B cell (primary cell): ENCODE results near the gene DLG2. TPM values are rescaled to one million over a fixed set of nuclear protein-coding genes. Genes with fewer than 3 reads are reported as not detected.

Experiments used
- ATAC-seq: fragments of 200-7000 bp; cut with Tn5 transposase; one replicate; pipeline ENCODE4 v1.10.0; 2021; ENCODE audit warnings: low read depth, mild to moderate bottlenecking, moderate number of reproducible peaks, moderate library complexity
- CTCF ChIA-PET: fragments of 350-600 bp; sonication (Branson Sonifier 250); formaldehyde crosslinking; loops from one replicate; lab custom pipeline; 2021; ENCODE audit warnings: antibody characterized with exemption, inconsistent platforms; lab: Charles Lee
- POLR2A ChIA-PET: fragments of 350-600 bp; sonication (Branson Sonifier 250); formaldehyde crosslinking; loops from one replicate; lab custom pipeline; 2021; ENCODE audit warnings: antibody characterized with exemption; lab: Charles Lee
- DNase-seq: peaks from one replicate; pipeline ENCODE4 v3.0.0; 2013
- H2AFZ ChIP-seq: 2 replicates; pipeline ENCODE4 v1.6.1; 2012; ENCODE audit warnings: mild to moderate bottlenecking, low read depth, low read length; ENCODE audit not compliant: insufficient read depth, poor library complexity, severe bottlenecking
- H3K27ac ChIP-seq, 2 donors: 1 replicate in 1 of 2; 2 replicates in 1 of 2; pipeline ENCODE4 v1.5.1; 2012 to 2013; ENCODE audit warnings: low read length in 2 of 2, mild to moderate bottlenecking in 2 of 2, moderate library complexity in 1 of 2
- H3K27me3 ChIP-seq, 4 experiments: fragments of 200-600 bp in 1 of 4; sonication (generic) in 1 of 4; replicated peaks in 1 of 4; 1 replicate in 2 of 4; 2 replicates in 2 of 4; pipeline versions ENCODE4 v1.6.1 to v1.7.0; 2013 to 2016; ENCODE audit warnings: low read length in 3 of 4, mild to moderate bottlenecking in 2 of 4, mixed read lengths in 1 of 4, moderate library complexity in 1 of 4; ENCODE audit not compliant: insufficient read depth in 4 of 4, control insufficient read depth in 3 of 4; ENCODE audit errors: control extremely low read depth in 1 of 4
- H3K36me3 ChIP-seq, 2 experiments: replicated peaks in 1 of 2; 1 replicate in 1 of 2; 2 replicates in 1 of 2; pipeline versions ENCODE4 v1.6.1 to v1.7.1; 2013; ENCODE audit warnings: low read length in 1 of 2; ENCODE audit not compliant: insufficient read depth in 2 of 2, control insufficient read depth in 1 of 2; ENCODE audit errors: control extremely low read depth in 1 of 2, extremely low read depth in 1 of 2
- H3K4me1 ChIP-seq, 2 donors: fragments of 200-600 bp in 1 of 2; sonication (generic) in 1 of 2; 1 replicate in 1 of 2; 2 replicates in 1 of 2; pipeline versions ENCODE4 v1.5.1 to v1.6.1; 2013 to 2017; ENCODE audit warnings: low read length in 2 of 2; ENCODE audit not compliant: control insufficient read depth in 2 of 2, insufficient read depth in 2 of 2
- H3K4me2 ChIP-seq: replicated peaks from 2 replicates; pipeline ENCODE3; 2012; ENCODE audit warnings: mild to moderate bottlenecking, low read depth, low read length; ENCODE audit not compliant: poor library complexity, severe bottlenecking
- H3K4me3 ChIP-seq, 5 experiments: fragments of 200-600 bp in 1 of 5; sonication (generic) in 1 of 5; 1 replicate in 3 of 5; 2 replicates in 2 of 5; pipeline versions ENCODE4 v1.5.1 to v1.7.0; 2011 to 2016; ENCODE audit warnings: low read length in 4 of 5, mild to moderate bottlenecking in 4 of 5, low read depth in 2 of 5, control low read depth in 1 of 5, moderate library complexity in 1 of 5; ENCODE audit not compliant: insufficient read depth in 1 of 5; ENCODE audit errors: control extremely low read depth in 1 of 5, extremely low read depth in 1 of 5
- H3K79me2 ChIP-seq: fragments of 200-600 bp; sonication (generic); one replicate; pipeline ENCODE4 v1.6.0; 2016; ENCODE audit warnings: low read length; ENCODE audit not compliant: control insufficient read depth, insufficient read depth
- H3K9ac ChIP-seq: fragments of 200-600 bp; sonication (generic); 2 replicates; pipeline ENCODE4 v1.6.1; 2017; ENCODE audit warnings: mild to moderate bottlenecking, low read length, moderate library complexity
- H3K9me3 ChIP-seq, 3 donors: one replicate each; pipeline versions ENCODE4 v1.6.1 to v1.7.1; 2013; ENCODE audit warnings: low read length in 2 of 3; ENCODE audit not compliant: control insufficient read depth in 2 of 3, insufficient read depth in 1 of 3; ENCODE audit errors: control extremely low read depth in 1 of 3
- H4K20me1 ChIP-seq: 2 replicates; pipeline ENCODE4 v1.6.0; 2012; ENCODE audit warnings: mild to moderate bottlenecking, low read length; ENCODE audit not compliant: insufficient read depth, control insufficient read depth, poor library complexity, severe bottlenecking
- H3K27ac Mint-ChIP-seq: one replicate; pipeline ENCODE4 v1.8.0; 2021; ENCODE audit warnings: mixed read lengths
- H3K27me3 Mint-ChIP-seq: one replicate; pipeline ENCODE4 v1.8.0; 2021; ENCODE audit warnings: mixed read lengths
- H3K4me1 Mint-ChIP-seq: one replicate; pipeline ENCODE4 v1.8.0; 2021; ENCODE audit warnings: mixed read lengths
- H3K4me3 Mint-ChIP-seq: one replicate; pipeline ENCODE4 v1.8.0; 2021; ENCODE audit warnings: mixed read lengths
- H3K9me3 Mint-ChIP-seq: one replicate; pipeline ENCODE4 v1.8.0; 2022; ENCODE audit warnings: mixed read lengths; ENCODE audit not compliant: insufficient read depth
- CTCF ChIP-seq: fragments of 200-600 bp; IDR thresholded peaks from one replicate; pipeline ENCODE4 v1.8.0; 2022; ENCODE audit warnings: antibody characterized with exemption, mild to moderate bottlenecking
- EZH2 ChIP-seq: IDR thresholded peaks from 2 replicates; pipeline ENCODE4 v1.6.1; 2012; ENCODE audit warnings: borderline replicate concordance, low read depth, mild to moderate bottlenecking, moderate library complexity, low read length; ENCODE audit not compliant: insufficient read depth, poor library complexity, severe bottlenecking
- WGBS: methylation state at CpG from one replicate; pipeline ENCODE4 v1.1.5; 2013; ENCODE audit warnings: missing lambda C conversion rate; ENCODE audit not compliant: insufficient coverage; 5-methylcytosine and 5-hydroxymethylcytosine counted together
- intact Hi-C: fragments of 100-400 bp; cut with micrococcal nuclease; formaldehyde crosslinking; loops from one replicate; pipeline ENCODE4 v1.10.0; 2022
- polyA plus RNA-seq: library from polyadenylated mRNA; depleted of rRNA; stranded (reverse); fragments of >200 nt; gene quantifications from 2 replicates; pipeline ENCODE4 v1.2.3, GENCODE V29; 2012
- total RNA-seq, 2 donors: library from RNA; stranded (reverse); fragments of 120-200 nt in 1 of 2; gene quantifications; 1 replicate in 1 of 2; 2 replicates in 1 of 2; pipeline versions ENCODE4 v1.2.3 to v1.2.4, GENCODE V29; 2013 to 2022

DLG2 gene
- total and polyA plus RNA-seq, 2 donors (not counting 1 experiment from before 2014, with no cell fraction given) = 0.54 to 5.4 TPM

- no peak for ATAC-seq
- no peak overlapping the region for H2AFZ ChIP-seq
- POLR2A ChIA-PET = no interaction called here
Observed at GRCh38 chr11:85076535-85077330, 550.4 kb downstream of the DLG2 start.

More at GRCh38 chr11:85076535-85077330, 550.4 kb downstream of the DLG2 start:
- CTCF ChIA-PET = no interaction called here
- H3K9ac ChIP-seq = no peak overlapping the region
- Mint-ChIP-seq H3K4me3 (no peak overlapping the region), H3K27me3 (no peaks in the 10 kb centered on the region), H3K9me3 (no peaks in the 10 kb centered on the region), H3K4me1 (peaks cover 13% of the 10 kb centered on the region), H3K27ac (no peak overlapping the region)
- H3K27me3 ChIP-seq = no peaks in the 10 kb centered on the region
- no peaks in the 10 kb centered on the region for H3K79me2 ChIP-seq
- H3K4me2 ChIP-seq = no peak overlapping the region
- H3K4me1 ChIP-seq = peaks cover 0 to 3% of the 10 kb centered on the region in 2 donors
- H3K9me3 ChIP-seq = no peaks in the 10 kb centered on the region
- no peak overlapping the region for H3K27ac ChIP-seq
- no peaks in the 10 kb centered on the region for H3K36me3 ChIP-seq
- H3K4me3 ChIP-seq = no peak overlapping the region
- DNase-seq = no peak
- H4K20me1 ChIP-seq = no peaks in the 10 kb centered on the region
- WGBS = 77% methylated on average over 2 of the region's 3 CpGs
- intact Hi-C loops = no loop called here
- no peak for TF ChIP-seq CTCF
- TF ChIP-seq EZH2 = no peak
